Measurements from ENCODE around the gene LGR4. TPM values are rescaled to one million over a fixed set of nuclear protein-coding genes. Genes with fewer than 3 reads are reported as not detected.

Gene LGR4
- total and polyA plus RNA-seq, 2 of the 13 experiments (the other 11 are each of a cell fraction or from before 2014, with no cell fraction given), result 42.1 to 68.7 TPM

- Histone ChIP-seq H3K36me3 (replicated peaks in 1 of 2; ENCODE audit: control insufficient read depth in 1 of 2, insufficient read depth in 2 of 2, low read length in 2 of 2) (peaks cover 3 to 4% of the 10 kb centered on the region in 2 experiments; a peak in 4 of 5 replicates), H3K27me3 (ENCODE audit: control insufficient read depth in 1 of 2, insufficient read depth in 2 of 2, low read length in 2 of 2) (no peaks in the 10 kb centered on the region), H4K20me1 (ENCODE audit: insufficient read depth, low read length) (no peaks in the 10 kb centered on the region), H3K4me1 (ENCODE audit: insufficient read depth, low read length) (peaks cover 92% of the 10 kb centered on the region), H3K4me2 (ENCODE audit: low read depth, low read length) (no peak overlapping the region), H3K27ac (ENCODE audit: extremely low read length, insufficient read depth, low read length) (peak overlapping the region; percentile 8), H2AFZ (ENCODE audit: low read length) (no peak overlapping the region), H3K9me3 (ENCODE audit: low read length) (no peaks in the 10 kb centered on the region), H3K4me3 (replicated peaks in 1 of 3; ENCODE audit: insufficient read depth in 1 of 3, low read depth in 2 of 3, low read length in 3 of 3) (no peak overlapping the region), H3K9ac (ENCODE audit: insufficient read depth, low read depth, low read length) (no peak overlapping the region), H3K79me2 (ENCODE audit: insufficient read depth, low read length) (peaks cover 57% of the 10 kb centered on the region)
- DNase-seq (ENCODE audit: low spot score) (no peak), ATAC-seq (no peak), FAIRE-seq (no peak)
- BruUV-seq (replicated peaks), result no TSS peak
- CTCF ChIA-PET (ENCODE audit: low intra/inter-chr PET ratio, low total read pairs), result no interaction called here
- in situ Hi-C loops (cut with HindIII; ENCODE audit: extremely low pct_ligation_motif_present, low pct_unique_long_range_greater_than_20kb), result loop anchor here (5.0 kb wide), 1 partner anchor 69 kb away; no protein-coding TSS in a partner anchor
- WGBS (ENCODE audit: low lambda C conversion rate), result 96% methylated on average over 3 of the region's 3 CpGs
- TF ChIP-seq HNF4G (IDR thresholded peaks at IDR 0.05; ENCODE audit: borderline replicate concordance, low read depth, low read length) (no peak), HNF4G (CRISPR knock-in tag; IDR thresholded peaks at IDR 0.05; ENCODE audit: borderline replicate concordance, low read depth) (no peak), ZFP41 (CRISPR knock-in tag; IDR thresholded peaks at IDR 0.05; ENCODE audit: borderline replicate concordance) (no peak), EZH2 (conservative IDR thresholded peaks at IDR 0.05; ENCODE audit: low read depth, low read length) (no peak), RELA (CRISPR knock-in tag; IDR thresholded peaks at IDR 0.05) (no peak), ZBTB3 (CRISPR knock-in tag; IDR thresholded peaks at IDR 0.05; ENCODE audit: borderline replicate concordance, low read depth) (no peak), PITX1 (CRISPR knock-in tag; IDR thresholded peaks at IDR 0.05) (no peak), FOXA1 (IDR thresholded peaks at IDR 0.05) (no peak), FOXA1 (CRISPR knock-in tag; IDR thresholded peaks at IDR 0.05) (no peak), ZFP1 (CRISPR knock-in tag; IDR thresholded peaks at IDR 0.05) (no peak)
- TF ChIP-seq, protein P1, sequence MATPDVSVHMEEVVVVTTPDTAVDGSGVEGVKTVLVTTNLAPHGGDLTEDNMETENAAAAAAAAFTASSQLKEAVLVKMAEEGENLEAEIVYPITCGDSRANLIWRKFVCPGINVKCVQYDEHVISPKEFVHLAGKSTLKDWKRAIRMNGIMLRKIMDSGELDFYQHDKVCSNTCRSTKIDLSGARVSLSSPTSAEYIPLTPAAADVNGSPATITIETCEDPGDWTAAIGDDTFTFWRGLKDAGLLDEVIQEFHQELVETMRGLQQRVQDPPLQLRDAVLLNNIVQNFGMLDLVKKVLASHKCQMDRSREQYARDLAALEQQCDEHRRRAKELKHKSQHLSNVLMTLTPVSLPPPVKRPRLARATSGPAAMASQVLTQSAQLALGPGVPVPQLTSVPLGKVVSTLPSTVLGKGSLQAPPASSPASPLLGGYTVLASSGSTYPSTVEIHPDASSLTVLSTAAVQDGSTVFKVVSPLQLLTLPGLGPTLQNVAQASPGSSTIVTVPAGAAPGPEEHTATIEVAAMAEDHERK (CRISPR knock-in tag; IDR thresholded peaks at IDR 0.05; ENCODE audit: low read depth), result no peak
- TF ChIP-seq, protein P2, sequence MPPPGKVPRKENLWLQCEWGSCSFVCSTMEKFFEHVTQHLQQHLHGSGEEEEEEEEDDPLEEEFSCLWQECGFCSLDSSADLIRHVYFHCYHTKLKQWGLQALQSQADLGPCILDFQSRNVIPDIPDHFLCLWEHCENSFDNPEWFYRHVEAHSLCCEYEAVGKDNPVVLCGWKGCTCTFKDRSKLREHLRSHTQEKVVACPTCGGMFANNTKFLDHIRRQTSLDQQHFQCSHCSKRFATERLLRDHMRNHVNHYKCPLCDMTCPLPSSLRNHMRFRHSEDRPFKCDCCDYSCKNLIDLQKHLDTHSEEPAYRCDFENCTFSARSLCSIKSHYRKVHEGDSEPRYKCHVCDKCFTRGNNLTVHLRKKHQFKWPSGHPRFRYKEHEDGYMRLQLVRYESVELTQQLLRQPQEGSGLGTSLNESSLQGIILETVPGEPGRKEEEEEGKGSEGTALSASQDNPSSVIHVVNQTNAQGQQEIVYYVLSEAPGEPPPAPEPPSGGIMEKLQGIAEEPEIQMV (CRISPR knock-in tag; IDR thresholded peaks at IDR 0.05; ENCODE audit: low read depth), result no peak
- intact Hi-C loops (cut with micrococcal nuclease; ENCODE audit: unreplicated experiment), result loop anchor here (5.0 kb wide), 1 partner anchor 196 kb away; no protein-coding TSS in a partner anchor
- POLR2A ChIA-PET, result no interaction called here
Observed at GRCh38 chr11:27398400-27398770, 74.2 kb downstream of the LGR4 start.

Measured in HepG2 (cell line).